Fibroblast of mammary gland (primary cell): ENCODE data around the gene C1QTNF12.

Source experiments
- DNase-seq: peaks from one replicate; pipeline ENCODE4 v3.0.0-alpha.2; 2010; ENCODE audit warnings: low read depth
- H3K4me3 ChIP-seq: 2 replicates; pipeline ENCODE4 v1.5.1; 2011; ENCODE audit warnings: low read depth, mild to moderate bottlenecking, low read length, moderate library complexity; ENCODE audit not compliant: control insufficient read depth
- TF ChIP-seq, protein P1 (sequence below): conservative IDR thresholded peaks from 2 replicates; pipeline ENCODE4 v1.5.1; 2011; ENCODE audit warnings: low read depth, low read length, inconsistent platforms; ENCODE audit not compliant: control insufficient read depth, insufficient read depth

C1QTNF12 gene

DNA sequence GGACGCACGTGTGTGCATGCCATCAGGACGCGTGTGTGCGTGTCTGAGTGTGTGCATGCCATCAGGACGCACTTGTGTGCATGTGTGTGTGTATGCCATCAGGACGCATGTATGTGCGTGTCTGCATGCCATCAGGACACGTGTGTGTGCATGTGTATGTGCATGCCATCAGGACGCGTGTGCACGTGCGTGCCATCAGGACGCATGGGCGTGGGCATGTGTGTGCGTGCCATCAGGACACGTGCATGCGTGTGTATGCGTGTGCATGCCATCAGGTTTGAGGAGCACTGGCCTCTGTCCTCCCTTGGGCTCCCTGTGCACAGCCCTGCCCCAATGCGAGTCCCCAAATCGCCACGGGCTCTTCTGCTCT, 12.6 kb upstream of the C1QTNF12 start:
- no peak overlapping the region for H3K4me3 ChIP-seq
- DNase-seq = no peak
- TF ChIP-seq, protein P1, sequence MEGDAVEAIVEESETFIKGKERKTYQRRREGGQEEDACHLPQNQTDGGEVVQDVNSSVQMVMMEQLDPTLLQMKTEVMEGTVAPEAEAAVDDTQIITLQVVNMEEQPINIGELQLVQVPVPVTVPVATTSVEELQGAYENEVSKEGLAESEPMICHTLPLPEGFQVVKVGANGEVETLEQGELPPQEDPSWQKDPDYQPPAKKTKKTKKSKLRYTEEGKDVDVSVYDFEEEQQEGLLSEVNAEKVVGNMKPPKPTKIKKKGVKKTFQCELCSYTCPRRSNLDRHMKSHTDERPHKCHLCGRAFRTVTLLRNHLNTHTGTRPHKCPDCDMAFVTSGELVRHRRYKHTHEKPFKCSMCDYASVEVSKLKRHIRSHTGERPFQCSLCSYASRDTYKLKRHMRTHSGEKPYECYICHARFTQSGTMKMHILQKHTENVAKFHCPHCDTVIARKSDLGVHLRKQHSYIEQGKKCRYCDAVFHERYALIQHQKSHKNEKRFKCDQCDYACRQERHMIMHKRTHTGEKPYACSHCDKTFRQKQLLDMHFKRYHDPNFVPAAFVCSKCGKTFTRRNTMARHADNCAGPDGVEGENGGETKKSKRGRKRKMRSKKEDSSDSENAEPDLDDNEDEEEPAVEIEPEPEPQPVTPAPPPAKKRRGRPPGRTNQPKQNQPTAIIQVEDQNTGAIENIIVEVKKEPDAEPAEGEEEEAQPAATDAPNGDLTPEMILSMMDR = no peak

DNA sequence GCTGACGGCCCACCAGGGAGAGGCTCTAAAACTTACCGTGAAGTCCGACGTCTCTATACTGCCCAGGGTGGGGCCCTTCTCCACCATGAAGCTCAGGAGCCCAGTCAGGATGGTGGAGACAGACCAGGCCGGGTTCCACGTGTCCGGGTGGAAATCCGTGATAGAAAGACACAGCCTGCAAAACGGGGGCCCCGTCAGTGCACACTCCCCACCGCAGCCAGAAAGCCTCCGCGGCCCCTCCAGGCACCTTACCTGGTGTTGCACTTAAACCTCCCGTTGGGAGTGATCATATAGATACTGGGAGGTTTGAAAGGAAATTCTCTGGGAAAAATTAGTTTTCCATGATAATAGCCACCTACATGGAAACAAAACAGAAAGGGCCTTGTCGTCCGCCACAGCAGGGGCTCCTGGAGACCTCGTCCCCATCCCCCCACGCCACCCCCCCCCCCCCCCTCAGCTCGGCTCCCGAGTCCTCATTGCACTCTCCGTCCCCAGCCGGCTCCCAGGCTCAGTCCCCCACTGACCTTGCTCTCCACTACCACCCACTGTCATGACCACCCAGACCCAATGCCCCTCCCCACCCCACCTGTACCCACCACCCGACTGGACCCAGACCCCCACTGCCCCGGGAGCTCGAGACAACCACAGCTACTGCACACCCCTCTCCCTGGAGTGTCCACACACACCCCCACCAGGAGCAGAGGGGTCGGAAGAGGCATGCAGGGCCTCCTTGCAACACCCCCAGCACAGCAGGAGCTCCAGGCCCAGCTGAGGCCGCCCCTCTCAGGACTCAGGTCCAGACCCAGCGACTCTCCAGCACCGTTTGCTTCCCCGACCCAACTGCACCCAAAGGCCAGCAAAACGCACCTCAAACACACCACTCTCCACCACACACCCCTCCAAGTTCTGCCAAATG, 10.7 kb upstream of the C1QTNF12 start:
- no peak overlapping the region for H3K4me3 ChIP-seq
- DNase-seq = no peak
- TF ChIP-seq, protein P1 = no peak

DNA sequence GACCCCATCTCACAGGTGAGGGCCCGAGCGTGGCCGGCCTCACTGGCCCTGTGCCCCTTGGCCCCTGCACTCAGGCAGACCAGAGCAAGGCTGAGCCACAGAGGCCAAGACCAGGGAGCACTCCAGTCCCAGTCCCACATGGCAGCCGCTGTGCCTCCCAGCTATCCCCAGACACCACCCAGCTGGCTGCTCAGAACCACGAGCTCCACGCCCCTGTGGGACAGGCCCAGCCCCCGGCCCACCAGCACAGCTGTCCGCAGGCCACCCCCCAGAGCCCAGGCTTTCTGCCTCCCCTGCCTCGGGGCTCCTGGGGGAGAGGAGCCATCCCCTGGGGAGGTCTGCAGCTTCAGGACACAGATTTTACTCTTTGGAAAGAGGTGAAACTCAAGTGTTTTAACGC, 9.1 kb upstream of the C1QTNF12 start:
- H3K4me3 ChIP-seq = no peak overlapping the region
- TF ChIP-seq, protein P1 = no peak
- DNase-seq = no peak

DNA sequence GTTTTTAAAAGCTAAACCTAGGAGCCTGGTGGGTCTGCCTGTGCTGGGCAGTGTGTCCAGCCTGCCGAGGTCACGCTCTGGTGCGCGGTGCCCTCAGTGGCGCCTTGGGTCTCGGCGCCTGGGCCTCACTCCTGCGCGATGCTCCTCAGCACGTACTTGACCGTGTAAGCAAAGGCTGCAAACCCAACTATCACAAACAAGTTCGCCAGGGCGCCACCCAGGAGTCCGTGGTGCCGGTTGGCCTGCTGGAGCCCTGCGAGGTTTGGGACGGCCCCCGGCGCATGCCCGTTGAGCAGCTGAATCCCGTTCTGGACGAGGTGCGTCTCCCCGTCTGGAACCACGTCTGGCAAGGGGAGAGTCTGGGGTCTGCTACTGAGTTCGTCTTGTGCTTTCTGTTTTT, 8.6 kb upstream of the C1QTNF12 start:
- DNase-seq = no peak
- H3K4me3 ChIP-seq = no peak overlapping the region
- TF ChIP-seq, protein P1 = no peak

DNA sequence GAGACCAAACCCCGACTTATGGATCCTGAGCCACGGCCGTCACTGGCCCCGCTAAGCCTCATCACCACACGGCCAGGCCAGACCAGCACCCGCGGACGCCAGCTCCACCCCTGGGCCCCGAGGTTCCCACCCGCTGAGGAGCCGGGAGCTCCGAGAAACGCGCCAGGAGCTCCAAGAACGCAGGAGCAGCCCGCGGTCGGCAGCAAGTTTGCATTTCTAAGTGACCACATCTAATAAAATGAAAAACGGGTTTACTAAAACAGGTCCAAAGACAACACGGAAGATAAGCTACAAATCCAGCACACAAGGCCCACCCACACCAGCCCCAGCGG, 8.1 kb upstream of the C1QTNF12 start:
- TF ChIP-seq, protein P1 = no peak
- DNase-seq = no peak
- no peak overlapping the region for H3K4me3 ChIP-seq

DNA sequence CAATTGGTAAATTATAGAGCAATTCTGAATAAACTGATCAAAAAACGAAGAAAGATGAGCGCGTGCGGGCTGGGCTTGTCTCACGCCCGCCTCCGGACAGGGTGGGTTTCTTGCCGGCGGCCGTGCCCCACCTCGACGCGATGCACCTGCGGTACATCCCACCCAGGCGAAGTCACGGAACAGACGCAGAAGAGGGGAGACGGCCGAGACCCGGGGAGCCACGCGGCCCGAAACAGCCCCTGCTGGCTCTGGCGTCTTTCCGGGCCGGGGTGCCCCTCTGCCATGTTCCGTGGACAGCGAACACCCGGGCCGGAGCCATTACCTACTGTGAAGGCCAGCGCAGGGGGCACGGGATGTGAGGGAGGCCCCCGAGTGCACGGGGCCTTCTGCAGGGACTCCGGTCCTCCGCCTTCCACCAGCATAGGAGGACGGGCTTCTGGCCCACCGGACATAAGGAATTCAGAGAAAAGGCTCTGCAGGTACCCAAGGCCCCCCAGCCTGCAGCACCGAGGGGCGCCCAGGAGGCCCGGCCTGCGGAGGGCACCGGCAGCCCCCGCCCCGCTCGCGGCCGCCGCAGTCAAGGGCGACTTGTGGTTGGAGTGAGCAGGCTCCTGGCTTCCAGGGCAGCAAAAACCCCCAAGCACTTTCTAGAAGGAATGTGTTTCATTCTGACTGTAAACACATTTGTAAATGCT, 7.6 kb upstream of the C1QTNF12 start:
- TF ChIP-seq, protein P1 = no peak
- DNase-seq = no peak
- H3K4me3 ChIP-seq = no peak overlapping the region

DNA sequence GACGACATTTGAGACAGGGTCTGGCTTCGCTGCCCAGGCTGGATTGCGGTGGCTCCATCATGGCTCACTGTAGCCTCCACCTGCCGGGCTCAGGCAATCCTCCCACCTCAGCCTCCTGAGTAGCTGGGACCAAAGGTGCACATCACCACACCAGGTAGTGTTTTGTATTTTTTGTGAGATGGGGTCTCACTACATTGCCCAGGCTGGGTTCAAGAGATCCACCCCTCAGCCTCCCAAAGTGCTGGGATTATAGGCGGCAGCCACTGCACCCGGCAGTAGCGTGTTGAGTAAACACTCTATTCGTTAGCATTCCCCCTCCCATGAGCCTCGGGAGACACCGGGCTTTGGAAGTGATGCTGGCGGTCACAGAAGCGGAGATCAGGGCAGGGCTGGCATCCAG, 6.8 kb upstream of the C1QTNF12 start:
- TF ChIP-seq, protein P1 = no peak
- H3K4me3 ChIP-seq = no peak overlapping the region
- no peak for DNase-seq
